ENCODE data around the gene PRPH2. TPM values are rescaled to one million over a fixed set of nuclear protein-coding genes. Genes with fewer than 3 reads are reported as not detected.

PRPH2 gene
- total RNA-seq, 1 donor from 2014 or later, result not detected

GRCh38 chr6:42653851-42654250 is 68.5 kb downstream of the PRPH2 start:
- Mint-ChIP-seq H3K4me3 (ENCODE audit: unreplicated experiment) (no peak overlapping the region), H3K36me3 (ENCODE audit: low read depth, unreplicated experiment) (no peaks in the 10 kb centered on the region), H3K27me3 (ENCODE audit: low read depth, unreplicated experiment) (no peaks in the 10 kb centered on the region), H3K27ac (ENCODE audit: unreplicated experiment) (no peak overlapping the region), H3K4me1 (ENCODE audit: low read depth, unreplicated experiment) (no peaks in the 10 kb centered on the region), H3K9me3 (ENCODE audit: unreplicated experiment) (no peaks in the 10 kb centered on the region)
- no peaks in the 10 kb centered on the region for H3K4me1 ChIP-seq (ENCODE audit: insufficient read depth, low read length)
- H3K4me2 ChIP-seq (ENCODE audit: low read length), result no peak overlapping the region
- H3K9me3 ChIP-seq (ENCODE audit: insufficient read depth, low read depth, low read length), result no peaks in the 10 kb centered on the region
- no peak overlapping the region for H2AFZ ChIP-seq (ENCODE audit: low read depth, low read length)
- no peak overlapping the region for H3K27ac ChIP-seq (ENCODE audit: low read depth, low read length)
- H3K36me3 ChIP-seq (ENCODE audit: insufficient read depth, low read length), result peaks cover 23% of the 10 kb centered on the region
- H4K20me1 ChIP-seq (ENCODE audit: insufficient read depth, low read length), result no peaks in the 10 kb centered on the region
- H3K79me2 ChIP-seq (ENCODE audit: insufficient read depth, low read length), result no peaks in the 10 kb centered on the region
- TF ChIP-seq EZH2 (IDR thresholded peaks at IDR 0.05; ENCODE audit: insufficient read depth, low read length) (no peak), CTCF (IDR thresholded peaks at IDR 0.05; ENCODE audit: insufficient read depth, low read depth, low read length) (no peak)
- DNase-seq (ENCODE audit: low read depth) (no peak), FAIRE-seq (no peak)
- H3K9ac ChIP-seq (ENCODE audit: low read length), result no peak overlapping the region
- no peaks in the 10 kb centered on the region for H3K27me3 ChIP-seq (ENCODE audit: insufficient read depth, low read length)
- H3K4me3 ChIP-seq (ENCODE audit: insufficient read depth, low read depth, low read length), result no peak overlapping the region

GRCh38 chr6:42652024-42652746 is 70.2 kb downstream of the PRPH2 start:
- H3K4me1 ChIP-seq (ENCODE audit: insufficient read depth, low read length), result no peaks in the 10 kb centered on the region
- no peak overlapping the region for H3K27ac ChIP-seq (ENCODE audit: low read depth, low read length)
- H3K27ac Mint-ChIP-seq (ENCODE audit: unreplicated experiment), result no peak overlapping the region
- no peak overlapping the region for H3K4me2 ChIP-seq (ENCODE audit: low read length)
- H3K27me3 ChIP-seq (ENCODE audit: insufficient read depth, low read length), result no peaks in the 10 kb centered on the region
- no peaks in the 10 kb centered on the region for H4K20me1 ChIP-seq (ENCODE audit: insufficient read depth, low read length)
- no peak for DNase-seq (ENCODE audit: low read depth)
- no peaks in the 10 kb centered on the region for H3K4me1 Mint-ChIP-seq (ENCODE audit: low read depth, unreplicated experiment)
- H2AFZ ChIP-seq (ENCODE audit: low read depth, low read length), result no peak overlapping the region
- FAIRE-seq, result no peak
- no peaks in the 10 kb centered on the region for H3K79me2 ChIP-seq (ENCODE audit: insufficient read depth, low read length)
- no peak overlapping the region for H3K4me3 ChIP-seq (ENCODE audit: insufficient read depth, low read depth, low read length)
- H3K9ac ChIP-seq (ENCODE audit: low read length), result no peak overlapping the region
- no peaks in the 10 kb centered on the region for H3K9me3 ChIP-seq (ENCODE audit: insufficient read depth, low read depth, low read length)
- H3K9me3 Mint-ChIP-seq (ENCODE audit: unreplicated experiment), result no peaks in the 10 kb centered on the region
- H3K36me3 Mint-ChIP-seq (ENCODE audit: low read depth, unreplicated experiment), result no peaks in the 10 kb centered on the region
- H3K4me3 Mint-ChIP-seq (ENCODE audit: unreplicated experiment), result no peak overlapping the region
- H3K27me3 Mint-ChIP-seq (ENCODE audit: low read depth, unreplicated experiment), result no peaks in the 10 kb centered on the region
- H3K36me3 ChIP-seq (ENCODE audit: insufficient read depth, low read length), result peaks cover 22% of the 10 kb centered on the region
- no peak for TF ChIP-seq EZH2 (IDR thresholded peaks at IDR 0.05; ENCODE audit: insufficient read depth, low read length)
- no peak for TF ChIP-seq CTCF (IDR thresholded peaks at IDR 0.05; ENCODE audit: insufficient read depth, low read depth, low read length)

Other genes starting within 250 kb of the PRPH2 start
- gene UBR2, start 158.6 kb downstream of the PRPH2 start, total RNA-seq, result 22.2 and 23.3 TPM in 2 replicates
- gene TBCC, start 23.5 kb upstream of the PRPH2 start, total RNA-seq, result 25.8 and 27.4 TPM in 2 replicates
- gene BICRAL, start 59.5 kb upstream of the PRPH2 start, total RNA-seq, result 5.9 and 7.1 TPM in 2 replicates
- 90.1 and 92.0 TPM in 2 replicates for gene RPL7L1, start 157.0 kb upstream of the PRPH2 start, total RNA-seq
- not detected in 2 replicates for gene PTCRA, start 193.5 kb upstream of the PRPH2 start, total RNA-seq
- 37.1 and 37.4 TPM in 2 replicates for gene CNPY3, start 206.9 kb upstream of the PRPH2 start, total RNA-seq
- 0.68 TPM in 1 of 2 replicates, not detected in the other for gene GNMT, start 238.2 kb upstream of the PRPH2 start, total RNA-seq

Data from astrocyte (in vitro differentiated cells and primary cell).